Keratinocyte (primary cell): ENCODE data around the gene C4orf51. TPM values are rescaled to one million over a fixed set of nuclear protein-coding genes. Genes with fewer than 3 reads are reported as not detected.

Experiments used
- DNase-seq: peaks from one replicate; pipeline ENCODE4 v3.0.0-alpha.2; 2011; ENCODE audit warnings: low read depth, missing footprints, low spot score
- FAIRE-seq: peaks from 2 replicates; lab custom pipeline; 2011; peaks lifted over from hg19 to GRCh38; lab: Jason Lieb, UNC
- H2AFZ ChIP-seq: 2 replicates; pipeline ENCODE4 v1.6.0; 2012; ENCODE audit warnings: low read length, control low read depth, inconsistent platforms; ENCODE audit not compliant: control insufficient read depth
- H3K27ac ChIP-seq: 2 replicates; pipeline ENCODE4 v1.5.1; 2011; ENCODE audit warnings: low read length; ENCODE audit not compliant: control insufficient read depth, insufficient read depth
- H3K27me3 ChIP-seq: 3 replicates; pipeline ENCODE4 v1.6.0; 2011; ENCODE audit warnings: low read length; ENCODE audit not compliant: control insufficient read depth, insufficient read depth; ENCODE audit errors: extremely low read depth
- H3K36me3 ChIP-seq, 2 experiments: 2 replicates in 1 of 2; 3 replicates in 1 of 2; pipeline ENCODE4 v1.5.1; 2011; ENCODE audit warnings: low read length in 2 of 2, mild to moderate bottlenecking in 1 of 2; ENCODE audit not compliant: control insufficient read depth in 2 of 2, insufficient read depth in 2 of 2; ENCODE audit errors: extremely low read depth in 1 of 2
- H3K4me1 ChIP-seq: 3 replicates; pipeline ENCODE4 v1.5.1; 2011; ENCODE audit warnings: low read length; ENCODE audit not compliant: control insufficient read depth, insufficient read depth; ENCODE audit errors: extremely low read depth
- H3K4me2 ChIP-seq: 3 replicates; pipeline ENCODE4 v1.6.0; 2011; ENCODE audit warnings: low read depth, low read length; ENCODE audit not compliant: control insufficient read depth, insufficient read depth; ENCODE audit errors: extremely low read depth
- H3K4me3 ChIP-seq, 3 experiments: fragments of 200-600 bp in 1 of 3; sonication (generic) in 1 of 3; 2 replicates in 2 of 3; 3 replicates in 1 of 3; pipeline ENCODE4 v1.5.1; 2011 to 2016; ENCODE audit warnings: low read length in 3 of 3, mild to moderate bottlenecking in 3 of 3, control low read depth in 2 of 3, inconsistent platforms in 1 of 3, low read depth in 1 of 3, mixed read lengths in 1 of 3, mixed run types in 1 of 3, moderate library complexity in 1 of 3; ENCODE audit not compliant: control insufficient read depth in 2 of 3, insufficient read depth in 2 of 3; ENCODE audit errors: extremely low read depth in 1 of 3
- H3K79me2 ChIP-seq: 2 replicates; pipeline ENCODE4 v1.6.0; 2012; ENCODE audit warnings: low read length; ENCODE audit not compliant: control insufficient read depth, insufficient read depth
- H3K9ac ChIP-seq: 3 replicates; pipeline ENCODE4 v1.6.0; 2011; ENCODE audit warnings: low read length; ENCODE audit not compliant: control insufficient read depth, insufficient read depth; ENCODE audit errors: extremely low read depth
- H3K9me1 ChIP-seq: 3 replicates; pipeline ENCODE4 v1.6.0; 2011; ENCODE audit warnings: low read length; ENCODE audit not compliant: control insufficient read depth, insufficient read depth; ENCODE audit errors: extremely low read depth
- H3K9me3 ChIP-seq: 2 replicates; pipeline ENCODE4 v1.5.1; 2012; ENCODE audit warnings: low read depth, low read length; ENCODE audit not compliant: control insufficient read depth
- H4K20me1 ChIP-seq: 3 replicates; pipeline ENCODE4 v1.6.0; 2011; ENCODE audit warnings: low read length; ENCODE audit not compliant: control insufficient read depth, insufficient read depth; ENCODE audit errors: extremely low read depth
- EZH2 ChIP-seq: IDR thresholded peaks from one replicate; pipeline ENCODE4 v1.6.1; 2012; ENCODE audit warnings: inconsistent platforms, mild to moderate bottlenecking, low read length, moderate library complexity
- dilution Hi-C: fragments of 300-500 bp; cut with MboI; formaldehyde crosslinking; loops from one replicate; pipeline ENCODE4 v1.7.0; 2020; ENCODE audit warnings: low sequenced_read_pairs; ENCODE audit not compliant: extremely low pct_ligation_motif_present
- polyA plus RNA-seq, 5 experiments: library from polyadenylated mRNA; depleted of rRNA in 3 of 5; stranded (reverse) in 3 of 5; stranded (forward) in 1 of 5; unstranded in 1 of 5; fragments of >200 nt; gene quantifications; 1 replicate in 1 of 5; 2 replicates in 3 of 5; 3 replicates in 1 of 5; pipeline versions ENCODE4 v1.2.1 to v1.2.3, GENCODE V29; 2011 to 2012; ENCODE audit warnings: missing spikeins in 2 of 5, low read depth in 1 of 5, low replicate concordance in 1 of 5
- TF ChIP-seq, protein P1 (sequence below), 3 experiments: IDR thresholded peaks in 1 of 3; conservative IDR thresholded peaks in 1 of 3; optimal IDR thresholded peaks in 1 of 3; 2 replicates in 2 of 3; 3 replicates in 1 of 3; pipeline versions ENCODE3 to v1.5.1; 2011; ENCODE audit warnings: low read length in 3 of 3, mild to moderate bottlenecking in 3 of 3, moderate library complexity in 2 of 3, control low read depth in 1 of 3, inconsistent platforms in 1 of 3; ENCODE audit not compliant: insufficient read depth in 2 of 3; ENCODE audit errors: extremely low read depth in 1 of 3

Gene C4orf51
- polyA plus RNA-seq, 1 donor (not counting 4 experiments of a cell fraction or from before 2014, with no cell fraction given) = not detected

DNA sequence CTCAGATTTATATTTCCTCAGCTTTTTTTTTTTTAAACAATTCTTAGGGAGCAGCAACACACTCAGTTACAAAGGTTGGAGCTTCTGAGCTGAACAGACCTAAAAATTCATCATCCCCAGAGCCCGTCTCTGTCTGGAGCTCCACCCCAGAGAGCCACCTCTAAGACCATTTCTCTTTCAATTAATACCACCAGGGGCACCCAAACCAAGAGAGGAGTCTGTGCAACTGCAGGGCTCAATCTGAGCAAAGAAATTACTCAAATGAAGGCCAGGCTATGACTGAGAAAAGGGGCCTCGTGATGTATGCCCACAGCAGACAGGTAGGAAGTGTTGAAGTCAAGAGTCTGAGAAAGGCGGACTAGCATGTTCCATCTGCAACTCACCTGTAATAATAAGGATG lies 95.5 kb downstream of the C4orf51 start:
- no peak overlapping the region for H3K4me2 ChIP-seq
- no peak overlapping the region for H2AFZ ChIP-seq
- dilution Hi-C loops = no loop called here
- peaks cover 6 to 11% of the 10 kb centered on the region in 2 experiments for H3K36me3 ChIP-seq
- TF ChIP-seq, protein P1, sequence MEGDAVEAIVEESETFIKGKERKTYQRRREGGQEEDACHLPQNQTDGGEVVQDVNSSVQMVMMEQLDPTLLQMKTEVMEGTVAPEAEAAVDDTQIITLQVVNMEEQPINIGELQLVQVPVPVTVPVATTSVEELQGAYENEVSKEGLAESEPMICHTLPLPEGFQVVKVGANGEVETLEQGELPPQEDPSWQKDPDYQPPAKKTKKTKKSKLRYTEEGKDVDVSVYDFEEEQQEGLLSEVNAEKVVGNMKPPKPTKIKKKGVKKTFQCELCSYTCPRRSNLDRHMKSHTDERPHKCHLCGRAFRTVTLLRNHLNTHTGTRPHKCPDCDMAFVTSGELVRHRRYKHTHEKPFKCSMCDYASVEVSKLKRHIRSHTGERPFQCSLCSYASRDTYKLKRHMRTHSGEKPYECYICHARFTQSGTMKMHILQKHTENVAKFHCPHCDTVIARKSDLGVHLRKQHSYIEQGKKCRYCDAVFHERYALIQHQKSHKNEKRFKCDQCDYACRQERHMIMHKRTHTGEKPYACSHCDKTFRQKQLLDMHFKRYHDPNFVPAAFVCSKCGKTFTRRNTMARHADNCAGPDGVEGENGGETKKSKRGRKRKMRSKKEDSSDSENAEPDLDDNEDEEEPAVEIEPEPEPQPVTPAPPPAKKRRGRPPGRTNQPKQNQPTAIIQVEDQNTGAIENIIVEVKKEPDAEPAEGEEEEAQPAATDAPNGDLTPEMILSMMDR (optimal IDR thresholded peaks at IDR 0.05 in 1 of 3, IDR thresholded peaks at IDR 0.05 in 1 of 3, conservative IDR thresholded peaks at IDR 0.05 in 1 of 3; ENCODE audit: extremely low read depth in 1 of 3, insufficient read depth in 2 of 3, low read length in 3 of 3) = no peak
- no peak for TF ChIP-seq EZH2
- no peaks in the 10 kb centered on the region for H3K4me1 ChIP-seq
- no peak for DNase-seq
- H3K9me1 ChIP-seq = no peaks in the 10 kb centered on the region
- H3K27me3 ChIP-seq = no peaks in the 10 kb centered on the region
- no peak overlapping the region for H3K27ac ChIP-seq
- no peaks in the 10 kb centered on the region for H4K20me1 ChIP-seq
- no peak overlapping the region for H3K9ac ChIP-seq
- H3K79me2 ChIP-seq = no peaks in the 10 kb centered on the region
- no peak overlapping the region for H3K4me3 ChIP-seq
- FAIRE-seq = no peak
- no peaks in the 10 kb centered on the region for H3K9me3 ChIP-seq

DNA sequence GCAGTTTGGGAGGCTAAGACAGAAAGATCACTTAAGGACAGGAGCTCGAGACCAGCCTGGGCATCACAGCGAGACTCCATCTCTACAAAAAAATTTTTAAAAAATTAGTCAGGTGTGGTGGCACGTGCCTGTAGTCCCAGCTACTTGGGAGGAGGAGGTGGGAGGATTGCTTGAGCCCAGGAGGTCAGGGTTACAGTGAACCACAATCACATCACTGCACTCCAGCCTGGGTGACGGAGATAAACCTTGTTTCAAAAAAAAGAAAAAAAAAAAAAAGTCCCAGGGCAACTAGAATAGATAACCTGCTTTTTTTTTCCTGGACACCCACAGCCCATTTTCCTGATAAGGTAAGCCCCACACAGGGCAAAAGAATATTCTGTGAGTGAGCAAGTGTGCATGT lies 96.3 kb downstream of the C4orf51 start:
- Histone ChIP-seq H3K4me2 (no peak overlapping the region), H4K20me1 (no peaks in the 10 kb centered on the region), H3K36me3 (peaks cover 6 to 11% of the 10 kb centered on the region in 2 experiments), H3K9ac (no peak overlapping the region), H3K79me2 (no peaks in the 10 kb centered on the region), H3K9me3 (no peaks in the 10 kb centered on the region), H3K4me1 (no peaks in the 10 kb centered on the region), H2AFZ (no peak overlapping the region), H3K27me3 (no peaks in the 10 kb centered on the region), H3K27ac (no peak overlapping the region), H3K4me3 (no peak overlapping the region), H3K9me1 (no peaks in the 10 kb centered on the region)
- FAIRE-seq (no peak), DNase-seq (no peak)
- dilution Hi-C loops = no loop called here
- no peak for TF ChIP-seq EZH2
- TF ChIP-seq, protein P1 (optimal IDR thresholded peaks at IDR 0.05 in 1 of 3, IDR thresholded peaks at IDR 0.05 in 1 of 3, conservative IDR thresholded peaks at IDR 0.05 in 1 of 3; ENCODE audit: extremely low read depth in 1 of 3, insufficient read depth in 2 of 3, low read length in 3 of 3) = no peak
